Breast epithelium (tissue), 3 donors: Measurements from ENCODE around the gene SCN5A.

Experiments used
- CTCF ChIP-seq, 3 donors: fragments of 450-650 bp; IDR thresholded peaks; one replicate each; pipeline ENCODE4 v1.5.1; 2016 to 2017; ENCODE audit warnings: antibody characterized with exemption in 3 of 3, mild to moderate bottlenecking in 3 of 3, moderate library complexity in 3 of 3
- POLR2A ChIP-seq: fragments of 450-650 bp; IDR thresholded peaks from one replicate; pipeline ENCODE4 v1.6.1; 2016; ENCODE audit warnings: antibody characterized with exemption, mild to moderate bottlenecking, moderate library complexity
- POLR2AphosphoS5 ChIP-seq, 3 donors: sonication (generic); formaldehyde crosslinking; IDR thresholded peaks; one replicate each; pipeline ENCODE4 v1.6.1; 2017; ENCODE audit warnings: antibody characterized with exemption in 3 of 3

GRCh38 chr3:38696034-38696433, 46.5 kb upstream of the SCN5A start:
- TF ChIP-seq CTCF (IDR thresholded peaks at IDR 0.05) = no peak
- TF ChIP-seq POLR2AphosphoS5 (IDR thresholded peaks at IDR 0.05) = no peak
- TF ChIP-seq POLR2A = no peak
